ENCODE measurements around the gene NLK.
A peak's percentile ranks its signal among the peaks of the same experiment; 100 is the strongest.

NLK gene

DNA sequence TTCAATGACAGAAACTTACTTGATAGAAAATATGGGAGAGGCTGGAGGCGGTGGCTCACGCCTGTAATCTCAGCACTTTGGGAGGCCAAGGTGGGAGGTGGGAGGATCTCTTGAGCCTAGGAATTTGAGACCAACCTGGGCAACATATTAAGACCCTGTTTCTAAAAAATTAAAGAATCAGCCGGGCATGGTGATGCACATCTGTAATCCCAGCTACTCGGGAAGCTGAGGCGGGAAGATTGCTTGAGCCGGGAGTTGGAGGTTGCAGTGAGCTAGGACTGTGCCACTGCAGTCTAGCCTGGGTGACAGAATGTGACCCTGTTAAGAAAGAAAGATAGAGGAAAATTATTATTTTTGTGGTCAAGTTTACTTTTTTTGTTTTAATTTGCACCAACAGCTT lies 2.1 kb upstream of the NLK start:
- DNase-seq (ENCODE audit: low read depth in 2 of 2), result no peak

DNA sequence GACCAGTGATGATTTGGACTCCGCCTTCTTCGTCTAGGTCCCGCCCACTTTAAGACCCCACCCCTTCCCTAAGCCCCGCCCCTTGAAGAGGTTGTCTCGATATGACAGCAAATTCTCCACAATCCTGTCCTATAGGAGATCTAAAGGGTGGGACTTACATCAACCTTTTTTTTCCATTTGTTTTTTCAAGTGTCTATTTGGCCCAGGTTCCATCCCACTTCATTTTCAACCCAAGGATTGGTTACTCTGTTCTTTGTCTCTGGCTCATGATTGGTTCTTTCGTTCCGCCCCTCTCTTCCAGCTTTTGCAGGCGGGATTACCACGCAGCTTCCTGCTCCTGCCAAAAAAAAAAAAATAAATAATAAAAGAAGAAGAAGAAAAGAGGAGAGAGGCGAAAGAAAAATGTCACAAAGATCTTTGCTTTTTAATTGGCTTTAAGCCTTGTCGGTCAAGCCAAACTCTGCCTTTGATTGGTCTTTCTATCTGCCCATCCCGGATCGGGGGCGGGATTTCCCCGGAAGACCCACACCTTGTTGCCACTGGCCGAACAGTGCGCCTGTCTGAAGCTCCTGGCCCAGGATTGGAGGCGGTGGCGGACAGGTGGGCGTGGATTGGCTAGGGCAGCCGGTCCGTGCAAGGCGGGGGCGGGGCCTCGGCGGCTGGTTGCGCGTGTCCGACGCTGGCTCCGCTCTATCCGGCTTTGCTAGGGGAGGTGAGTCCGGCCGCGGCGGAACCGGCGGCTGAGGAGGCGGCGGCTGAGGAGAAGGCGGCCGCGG lies 1.2 kb upstream of the NLK start:
- DNase-seq (ENCODE audit: low read depth in 2 of 2), result peak; percentile 100

GRCh38 chr17:28041844-28042656 lies 427 bp upstream of the NLK start:
- DNase-seq (ENCODE audit: low read depth in 2 of 2), result no peak

GRCh38 chr17:28042721-28043291 lies 329 bp downstream of the NLK start:
- DNase-seq (ENCODE audit: low read depth in 2 of 2), result no peak

DNA sequence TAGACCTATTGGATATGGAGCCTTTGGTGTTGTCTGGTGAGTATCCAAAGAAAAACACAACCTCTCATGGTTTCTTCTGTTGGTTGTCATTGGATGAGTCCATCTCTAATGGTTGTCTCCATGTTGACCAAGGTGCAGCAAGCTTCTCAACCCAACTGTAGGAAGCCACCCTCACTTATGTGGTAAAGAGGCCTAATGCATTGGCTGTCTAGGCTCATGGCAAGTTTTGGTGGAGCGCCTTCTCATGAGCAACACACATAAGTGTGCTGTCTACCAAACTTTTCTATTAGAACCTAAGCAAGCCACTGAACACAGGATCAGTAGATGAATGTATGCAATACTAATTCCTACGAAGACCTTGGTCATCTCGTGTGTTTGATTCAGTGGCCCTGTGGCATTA lies 819 bp downstream of the NLK start:
- no peak for DNase-seq (ENCODE audit: low read depth in 2 of 2)

GRCh38 chr17:28043741-28044140 lies 1.3 kb downstream of the NLK start:
- no peak for DNase-seq (ENCODE audit: low read depth in 2 of 2)

DNA sequence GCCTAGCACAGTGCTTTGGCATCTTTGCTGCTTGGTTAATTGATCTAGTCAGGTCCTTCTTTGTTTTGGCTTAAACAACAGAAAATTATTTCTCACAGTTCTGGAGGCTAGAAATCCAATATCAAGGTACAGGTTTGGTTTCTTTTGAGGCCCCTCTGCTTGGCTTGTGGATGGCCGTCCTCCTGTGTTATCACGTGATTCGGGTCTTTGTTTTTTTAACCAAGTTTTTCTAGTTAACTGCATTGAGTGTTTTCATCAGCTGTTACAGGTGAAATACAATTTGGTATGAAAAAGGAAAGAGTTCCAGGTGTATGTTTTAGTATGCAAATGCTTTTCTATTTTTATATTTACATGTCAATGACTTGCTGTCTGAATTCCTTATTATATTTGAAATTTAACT lies 2.8 kb downstream of the NLK start:
- no peak for DNase-seq (ENCODE audit: low read depth in 2 of 2)

- DNase-seq (ENCODE audit: low read depth in 2 of 2), result no peak
These were observed 3.8 kb downstream of the NLK start for GRCh38 chr17:28046034-28046825.

- no peak for DNase-seq (ENCODE audit: low read depth in 2 of 2)
These were observed 5.3 kb downstream of the NLK start for GRCh38 chr17:28047806-28048205.

- DNase-seq (ENCODE audit: low read depth in 2 of 2), result no peak
These were observed 6.6 kb downstream of the NLK start for GRCh38 chr17:28049071-28049470.

DNA sequence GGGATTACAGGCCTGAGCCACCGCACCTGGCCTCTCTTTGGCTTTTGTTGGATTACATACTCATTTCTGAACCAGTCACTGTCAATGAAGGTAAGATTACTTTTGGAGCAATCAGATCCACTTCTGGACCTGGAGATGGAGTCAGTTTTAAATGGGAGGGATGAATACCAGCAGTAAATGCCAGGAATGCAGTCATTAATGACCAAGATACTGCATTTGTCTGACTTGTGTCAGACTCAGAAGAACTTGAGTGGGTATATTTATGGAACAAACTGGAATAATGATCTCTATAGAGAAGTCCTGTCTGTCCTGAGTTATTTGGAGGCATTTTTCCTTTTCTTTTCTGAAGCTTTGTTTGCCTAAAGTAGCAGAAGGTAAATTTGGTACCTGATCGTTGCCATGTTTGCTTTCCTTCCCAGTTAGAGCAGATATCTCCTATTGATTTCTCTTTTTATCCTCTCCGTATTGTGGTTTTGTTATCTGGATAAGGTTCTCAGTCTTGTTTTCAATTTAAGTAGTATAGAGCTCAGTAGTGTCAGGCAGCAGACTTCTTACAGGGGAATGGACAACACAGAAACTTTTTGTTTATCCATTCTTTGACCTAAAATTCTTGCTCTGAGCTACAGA lies 10.7 kb downstream of the NLK start:
- DNase-seq (ENCODE audit: low read depth in 2 of 2), result no peak

DNA sequence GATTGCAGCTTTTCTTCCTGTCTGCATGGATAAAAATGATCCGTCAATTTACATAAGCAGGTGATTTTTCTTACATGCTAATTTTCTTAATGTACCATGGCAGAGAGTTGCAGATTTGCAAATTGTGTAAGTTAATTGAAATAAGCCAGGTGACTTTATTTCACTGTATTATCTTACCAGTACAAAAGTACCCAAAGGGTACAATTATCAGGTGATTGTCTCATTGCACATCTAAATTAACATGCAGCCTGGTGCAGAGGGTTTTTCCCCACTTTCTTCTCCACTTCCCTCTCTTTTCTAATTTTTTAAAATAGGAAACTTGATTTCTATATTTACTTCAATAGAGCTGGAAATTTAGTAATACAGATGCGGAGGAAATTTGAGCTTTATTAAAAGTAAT lies 11.2 kb downstream of the NLK start:
- no peak for DNase-seq (ENCODE audit: low read depth in 2 of 2)

- DNase-seq (ENCODE audit: low read depth in 2 of 2), result no peak
These were observed 13.2 kb downstream of the NLK start for GRCh38 chr17:28055546-28056275.

DNA sequence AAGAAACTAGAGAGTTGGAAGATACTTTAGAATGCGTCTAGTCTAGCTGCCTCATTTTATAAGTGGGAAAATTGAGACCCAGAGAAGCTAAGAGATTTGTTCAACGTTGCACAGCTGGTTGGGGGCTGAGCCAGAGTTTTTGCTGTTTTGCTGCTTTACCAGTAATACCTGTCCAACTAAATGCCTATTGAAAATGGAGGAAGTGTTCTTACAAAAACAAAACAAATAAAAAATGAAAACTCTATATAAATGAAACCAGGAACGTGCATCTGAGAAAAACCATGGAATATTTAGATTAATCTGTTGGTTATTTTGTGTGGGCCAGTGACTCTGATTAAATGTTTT lies 13.8 kb downstream of the NLK start:
- DNase-seq (ENCODE audit: low read depth in 2 of 2), result no peak

- DNase-seq (ENCODE audit: low read depth in 2 of 2), result no peak
These were observed 15.3 kb downstream of the NLK start for GRCh38 chr17:28057731-28058246.

DNA sequence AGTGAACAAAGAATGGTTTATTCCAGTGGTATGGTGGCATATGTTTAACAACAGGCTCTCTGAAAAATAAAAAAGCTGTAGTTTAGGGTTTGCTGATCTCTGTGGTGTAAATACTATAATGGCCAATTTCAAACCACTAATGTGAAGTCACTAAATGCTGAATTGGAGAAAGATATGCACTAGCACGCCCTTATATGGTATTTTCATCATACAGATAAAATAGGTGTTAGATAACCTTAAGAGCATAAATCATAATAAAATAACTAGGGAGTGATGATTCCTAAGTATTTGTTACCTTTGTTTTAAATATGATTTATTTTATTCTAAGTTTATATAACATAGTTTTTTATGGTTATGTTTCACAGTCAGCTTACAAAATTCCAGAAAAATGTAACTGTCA lies 17.2 kb downstream of the NLK start:
- DNase-seq (ENCODE audit: low read depth in 2 of 2), result no peak

GRCh38 chr17:28065706-28066105 lies 23.2 kb downstream of the NLK start:
- DNase-seq (ENCODE audit: low read depth in 2 of 2), result no peak

GRCh38 chr17:28069061-28069460 lies 26.6 kb downstream of the NLK start:
- DNase-seq (ENCODE audit: low read depth in 2 of 2), result no peak

- no peak for DNase-seq (ENCODE audit: low read depth in 2 of 2)
These were observed 28.7 kb downstream of the NLK start for GRCh38 chr17:28071179-28071578.

DNA sequence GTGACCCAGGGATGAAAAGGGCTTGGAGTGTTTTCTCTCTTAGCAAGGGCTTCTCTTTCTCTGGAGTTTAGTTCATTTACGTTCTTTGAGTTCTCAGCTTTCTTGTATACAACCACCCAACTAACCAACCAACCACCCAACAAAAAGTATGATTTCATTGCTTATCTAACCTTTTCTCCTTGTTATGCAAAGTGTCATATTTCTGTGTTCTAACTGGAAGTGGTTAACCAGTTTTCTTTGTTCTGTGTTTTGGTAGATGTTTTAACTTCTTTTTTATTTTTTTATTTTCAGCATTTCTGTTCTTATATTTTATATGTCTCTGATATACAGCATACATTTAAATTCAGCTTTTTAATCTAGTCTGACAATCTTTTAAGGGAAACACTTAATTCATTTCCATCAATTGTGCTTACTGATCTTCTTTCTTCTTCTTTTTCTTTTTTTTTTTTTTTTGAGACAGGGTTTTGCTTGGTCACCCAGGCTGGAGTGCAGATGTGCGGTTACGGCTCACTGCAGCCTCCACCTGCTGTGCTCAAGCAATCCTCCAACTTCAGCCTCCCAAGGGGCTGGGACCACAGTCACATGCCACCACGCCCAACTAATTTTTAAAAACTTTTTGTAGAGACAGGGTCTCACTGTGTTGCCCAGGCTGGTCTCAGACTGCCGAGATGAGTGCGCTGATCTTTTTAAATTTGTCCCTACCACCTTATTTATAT lies 29.6 kb downstream of the NLK start:
- DNase-seq (ENCODE audit: low read depth in 2 of 2), result no peak

Data from fibroblast of skin of left quadriceps (primary cell).